H9 (cell line): ENCODE measurements around the gene IL12RB1. TPM values are rescaled to one million over a fixed set of nuclear protein-coding genes. Genes with fewer than 3 reads are reported as not detected.

Experiments used
- DNase-seq: peaks from one replicate; pipeline ENCODE4 v3.0.0-alpha.2; 2017
- H2AFZ ChIP-seq: one replicate; pipeline ENCODE4 v1.6.1; 2013; ENCODE audit warnings: mild to moderate bottlenecking, low read length, control low read depth, moderate library complexity
- H2AK5ac ChIP-seq: 2 replicates; pipeline ENCODE4 v1.6.1; 2013; ENCODE audit warnings: low read length, control low read depth, mixed read lengths; ENCODE audit not compliant: insufficient read length
- H2BK120ac ChIP-seq: one replicate; pipeline ENCODE4 v1.6.1; 2013; ENCODE audit warnings: low read depth, mild to moderate bottlenecking, low read length, control low read depth, inconsistent platforms; ENCODE audit not compliant: poor library complexity, severe bottlenecking
- H2BK12ac ChIP-seq: 2 replicates; pipeline ENCODE4 v1.6.1; 2013; ENCODE audit warnings: low read length, control low read depth, mixed read lengths, low read depth; ENCODE audit not compliant: insufficient read length
- H2BK15ac ChIP-seq: 2 replicates; pipeline ENCODE4 v1.6.1; 2013; ENCODE audit warnings: low read depth, low read length, control low read depth
- H2BK20ac ChIP-seq: one replicate; pipeline ENCODE4 v1.6.1; 2013; ENCODE audit warnings: low read depth, mild to moderate bottlenecking, low read length, control low read depth, inconsistent platforms; ENCODE audit not compliant: poor library complexity, severe bottlenecking
- H2BK5ac ChIP-seq: 2 replicates; pipeline ENCODE4 v1.6.1; 2013; ENCODE audit warnings: low read length, control low read depth, mixed read lengths; ENCODE audit not compliant: insufficient read length
- H3K14ac ChIP-seq: 2 replicates; pipeline ENCODE4 v1.6.1; 2013; ENCODE audit warnings: low read length, control low read depth; ENCODE audit not compliant: insufficient read depth
- H3K18ac ChIP-seq: 2 replicates; pipeline ENCODE4 v1.6.1; 2013; ENCODE audit warnings: low read depth, mild to moderate bottlenecking, mixed read lengths, low read length, control low read depth; ENCODE audit not compliant: insufficient read length
- H3K23ac ChIP-seq: 2 replicates; pipeline ENCODE4 v1.6.1; 2013; ENCODE audit warnings: low read length, control low read depth, mixed read lengths, low read depth; ENCODE audit not compliant: insufficient read length
- H3K23me2 ChIP-seq: 2 replicates; pipeline ENCODE4 v1.6.1; 2013; ENCODE audit warnings: low read depth, mild to moderate bottlenecking, mixed read lengths, low read length, control low read depth; ENCODE audit not compliant: insufficient read length, poor library complexity, severe bottlenecking
- H3K27ac ChIP-seq: 2 replicates; pipeline ENCODE4 v1.5.1; 2013; ENCODE audit warnings: low read length, control low read depth, mixed read lengths, low read depth; ENCODE audit not compliant: insufficient read length
- H3K27me3 ChIP-seq: 2 replicates; pipeline ENCODE4 v1.6.1; 2013; ENCODE audit warnings: low read length, control low read depth, inconsistent platforms; ENCODE audit not compliant: insufficient read depth
- H3K4ac ChIP-seq: 2 replicates; pipeline ENCODE4 v1.6.1; 2013; ENCODE audit warnings: low read depth, mild to moderate bottlenecking, control low read depth, inconsistent platforms, low read length, moderate library complexity
- H3K4me1 ChIP-seq: 2 replicates; pipeline ENCODE4 v1.6.1; 2013; ENCODE audit warnings: low read length, control low read depth, inconsistent platforms; ENCODE audit not compliant: insufficient read depth
- H3K4me2 ChIP-seq: 2 replicates; pipeline ENCODE4 v1.6.1; 2013; ENCODE audit warnings: low read length, control low read depth, mixed read lengths; ENCODE audit not compliant: insufficient read length, insufficient read depth
- H3K56ac ChIP-seq: 2 replicates; pipeline ENCODE4 v1.6.1; 2013; ENCODE audit warnings: low read depth, mild to moderate bottlenecking, mixed read lengths, low read length, control low read depth; ENCODE audit not compliant: insufficient read length
- H3K79me1 ChIP-seq: 2 replicates; pipeline ENCODE4 v1.6.1; 2013; ENCODE audit warnings: low read depth, mild to moderate bottlenecking, moderate library complexity, low read length, control low read depth, inconsistent platforms; ENCODE audit not compliant: insufficient read depth, poor library complexity, severe bottlenecking
- H3K79me2 ChIP-seq: 2 replicates; pipeline ENCODE4 v1.6.1; 2013; ENCODE audit warnings: low read length, control low read depth, inconsistent platforms; ENCODE audit not compliant: insufficient read depth
- H3K9ac ChIP-seq: 2 replicates; pipeline ENCODE4 v1.6.1; 2013; ENCODE audit warnings: low read length, control low read depth, mixed read lengths; ENCODE audit not compliant: insufficient read length; ENCODE audit errors: extremely low read depth
- H3K9me3 ChIP-seq: one replicate; pipeline ENCODE4 v1.6.1; 2013; ENCODE audit warnings: low read depth, low read length, inconsistent platforms; ENCODE audit not compliant: control insufficient read depth
- H3T11ph ChIP-seq: one replicate; pipeline ENCODE4 v1.6.1; 2013; ENCODE audit warnings: mild to moderate bottlenecking, low read length, control low read depth, inconsistent platforms
- H4K20me1 ChIP-seq: one replicate; pipeline ENCODE4 v1.6.1; 2013; ENCODE audit not compliant: control insufficient read depth, insufficient read length, insufficient read depth
- H4K5ac ChIP-seq: 2 replicates; pipeline ENCODE4 v1.6.1; 2013; ENCODE audit warnings: low read depth, mild to moderate bottlenecking, mixed read lengths, low read length, control low read depth; ENCODE audit not compliant: insufficient read length
- H4K8ac ChIP-seq: replicated peaks from 2 replicates; pipeline ENCODE4 v1.6.1; 2013; ENCODE audit warnings: low read length, control low read depth, mixed read lengths, low read depth; ENCODE audit not compliant: insufficient read length
- H4K91ac ChIP-seq: 2 replicates; pipeline ENCODE4 v1.6.1; 2013; ENCODE audit warnings: low read depth, mild to moderate bottlenecking, moderate library complexity, mixed read lengths, low read length, control low read depth; ENCODE audit not compliant: insufficient read length
- H3K27ac Mint-ChIP-seq, 3 experiments: 2 replicates in 2 of 3; 3 replicates in 1 of 3; pipeline ENCODE4 v1.8.0; 2020 to 2021; ENCODE audit warnings: mixed read lengths in 3 of 3, mild to moderate bottlenecking in 1 of 3, moderate library complexity in 1 of 3
- H3K27me3 Mint-ChIP-seq: 2 replicates; pipeline ENCODE4 v1.8.0; 2021; ENCODE audit warnings: low read depth, mild to moderate bottlenecking, moderate library complexity, mixed read lengths
- H3K36me3 Mint-ChIP-seq, 3 experiments: 2 replicates in 2 of 3; 3 replicates in 1 of 3; pipeline ENCODE4 v1.8.0; 2020 to 2021; ENCODE audit warnings: low read depth in 3 of 3, mixed read lengths in 3 of 3; ENCODE audit not compliant: insufficient read depth in 1 of 3
- H3K4me1 Mint-ChIP-seq, 2 experiments: 2 replicates each; pipeline ENCODE4 v1.8.0; 2020; ENCODE audit warnings: mixed read lengths in 2 of 2
- H3K4me3 Mint-ChIP-seq, 2 experiments: 2 replicates in 1 of 2; 3 replicates in 1 of 2; pipeline ENCODE4 v1.8.0; 2020 to 2021; ENCODE audit warnings: mild to moderate bottlenecking in 2 of 2, mixed read lengths in 2 of 2, moderate library complexity in 1 of 2
- H3K9me3 Mint-ChIP-seq, 2 experiments: 2 replicates in 1 of 2; 3 replicates in 1 of 2; pipeline ENCODE4 v1.8.0; 2020; ENCODE audit warnings: mild to moderate bottlenecking in 2 of 2, mixed read lengths in 2 of 2, moderate library complexity in 1 of 2
- CTCF ChIP-seq: fragments of 200-600 bp; sonication (generic); conservative IDR thresholded peaks from 3 replicates; pipeline ENCODE4 v1.8.0; 2021; ENCODE audit warnings: antibody characterized with exemption, mild to moderate bottlenecking
- WGBS: extraction: QIAGEN DNeasy Blood & Tissue Kit; methylation state at CpG from one replicate; pipeline ENCODE4 v1.1.7; 2013; ENCODE audit warnings: missing lambda C conversion rate, low lambda C conversion rate, mixed read lengths; ENCODE audit not compliant: insufficient read length; ENCODE audit errors: extremely low coverage; 5-methylcytosine and 5-hydroxymethylcytosine counted together
- total RNA-seq: library from RNA; stranded (reverse); gene quantifications from 2 replicates; pipeline ENCODE4 v1.2.1, GENCODE V29; 2021

The IL12RB1 gene
- total RNA-seq, 1 experiment from 2014 or later: not detected

GRCh38 chr19:18130523-18131242 is 43.9 kb upstream of the IL12RB1 start:
- Mint-ChIP-seq H3K27me3 (no peaks in the 10 kb centered on the region), H3K4me1 (no peaks in the 10 kb centered on the region), H3K27ac (no peak overlapping the region), H3K36me3 (peaks cover 14 to 53% (median 43%) of the 10 kb centered on the region in 3 experiments; a peak in 6 of 7 replicates), H3K4me3 (no peak overlapping the region), H3K9me3 (no peaks in the 10 kb centered on the region)
- Histone ChIP-seq H3K9me3 (no peaks in the 10 kb centered on the region), H3K79me1 (no peaks in the 10 kb centered on the region), H2AFZ (no peak overlapping the region), H4K20me1 (no peaks in the 10 kb centered on the region), H4K8ac (no peak overlapping the region), H3K79me2 (no peaks in the 10 kb centered on the region), H3T11ph (no peak overlapping the region), H2AK5ac (no peak overlapping the region), H2BK120ac (no peak overlapping the region), H3K27me3 (no peaks in the 10 kb centered on the region), H4K91ac (no peak overlapping the region), H3K9ac (no peak overlapping the region), H3K14ac (no peak overlapping the region), H3K18ac (no peak overlapping the region), H3K56ac (no peak overlapping the region), H4K5ac (no peak overlapping the region), H3K4me2 (no peak overlapping the region), H2BK12ac (no peak overlapping the region), H3K23ac (no peak overlapping the region), H3K4ac (no peak overlapping the region), H2BK20ac (no peak overlapping the region), H2BK5ac (no peak overlapping the region), H2BK15ac (no peak overlapping the region), H3K4me1 (no peaks in the 10 kb centered on the region), H3K27ac (no peak overlapping the region), H3K23me2 (no peaks in the 10 kb centered on the region)
- TF ChIP-seq CTCF: no peak
- WGBS: no CpG with 5 or more reads among the region's 21 CpGs
- no peak for DNase-seq
